H1 (cell line): ENCODE results near the gene NDUFA11. TPM values are rescaled to one million over a fixed set of nuclear protein-coding genes. Genes with fewer than 3 reads are reported as not detected.

ENCODE experiments used
- CTCF ChIA-PET: fragments of 300-600 bp; sonication (Branson Sonifier 250); formaldehyde crosslinking; loops from one replicate; lab custom pipeline; 2021; ENCODE audit not compliant: partially characterized antibody; lab: Charles Lee
- POLR2A ChIA-PET: fragments of 300-600 bp; sonication (Branson Sonifier 250); formaldehyde crosslinking; loops from one replicate; lab custom pipeline; 2021; ENCODE audit warnings: inconsistent platforms; ENCODE audit not compliant: partially characterized antibody; lab: Charles Lee
- DNase-seq, 2 experiments: peaks; one replicate each; pipeline versions ENCODE4 v3.0.0 to v3.0.0-alpha.2; 2010 to 2022; ENCODE audit warnings: low spot score in 2 of 2, low read depth in 1 of 2, mixed read lengths in 1 of 2
- FAIRE-seq: peaks from 2 replicates; lab custom pipeline; 2011; peaks lifted over from hg19 to GRCh38; lab: Jason Lieb, UNC
- H2AFZ ChIP-seq: 2 replicates; pipeline ENCODE4 v1.8.1; 2012; ENCODE audit warnings: low read length, inconsistent platforms
- H2AK5ac ChIP-seq: 2 replicates; pipeline ENCODE4 v1.6.1; 2013; ENCODE audit warnings: low read depth, low read length
- H2BK120ac ChIP-seq: replicated peaks from 2 replicates; pipeline ENCODE3; 2013; ENCODE audit warnings: low read depth, low read length, inconsistent platforms
- H2BK12ac ChIP-seq: 2 replicates; pipeline ENCODE4 v1.6.1; 2013; ENCODE audit warnings: low read depth, low read length
- H2BK15ac ChIP-seq: 2 replicates; pipeline ENCODE4 v1.6.1; 2013; ENCODE audit warnings: low read length
- H2BK20ac ChIP-seq: 2 replicates; pipeline ENCODE4 v1.6.1; 2013; ENCODE audit warnings: low read length
- H2BK5ac ChIP-seq: 2 replicates; pipeline ENCODE4 v1.6.1; 2013; ENCODE audit warnings: low read depth, low read length
- H3K14ac ChIP-seq: 2 replicates; pipeline ENCODE4 v1.6.1; 2013; ENCODE audit warnings: inconsistent platforms; ENCODE audit not compliant: insufficient read length
- H3K18ac ChIP-seq: 2 replicates; pipeline ENCODE4 v1.6.1; 2013; ENCODE audit warnings: low read length; ENCODE audit errors: extremely low read depth
- H3K23ac ChIP-seq: 2 replicates; pipeline ENCODE4 v1.6.1; 2013; ENCODE audit warnings: inconsistent platforms; ENCODE audit not compliant: insufficient read length
- H3K23me2 ChIP-seq: 2 replicates; pipeline ENCODE4 v1.6.1; 2013; ENCODE audit warnings: low read depth, low read length
- H3K27ac ChIP-seq: 2 replicates; pipeline ENCODE4 v1.6.1; 2011; ENCODE audit warnings: low read depth, low read length, inconsistent platforms
- H3K27me3 ChIP-seq, 4 experiments: replicated peaks in 1 of 4; 1 replicate in 1 of 4; 2 replicates in 3 of 4; pipeline versions ENCODE4 v1.6.1 to v1.8.1; 2011 to 2013; ENCODE audit warnings: low read length in 3 of 4, mild to moderate bottlenecking in 3 of 4, inconsistent platforms in 2 of 4, mixed read lengths in 2 of 4, moderate library complexity in 1 of 4; ENCODE audit not compliant: control insufficient read depth in 3 of 4, insufficient read depth in 3 of 4; ENCODE audit errors: extremely low read depth in 1 of 4
- H3K36me3 ChIP-seq, 4 experiments: 2 replicates each; pipeline versions ENCODE4 v1.6.1 to v1.8.1; 2011 to 2013; ENCODE audit warnings: mild to moderate bottlenecking in 4 of 4, low read length in 3 of 4, moderate library complexity in 2 of 4, control low read depth in 1 of 4, inconsistent platforms in 1 of 4; ENCODE audit not compliant: insufficient read depth in 4 of 4, control insufficient read depth in 2 of 4
- H3K4ac ChIP-seq: replicated peaks from 2 replicates; pipeline ENCODE3; 2013; ENCODE audit warnings: low read length, low read depth, mixed read lengths, inconsistent platforms; ENCODE audit not compliant: insufficient read length
- H3K4me1 ChIP-seq, 4 experiments: replicated peaks in 1 of 4; 1 replicate in 1 of 4; 2 replicates in 3 of 4; pipeline versions ENCODE4 v1.6.1 to v1.8.1; 2011 to 2013; ENCODE audit warnings: low read length in 3 of 4, inconsistent platforms in 2 of 4, mixed read lengths in 1 of 4; ENCODE audit not compliant: insufficient read depth in 4 of 4, control insufficient read depth in 3 of 4
- H3K4me2 ChIP-seq, 2 experiments: 2 replicates each; pipeline versions ENCODE4 v1.6.1 to v1.8.1; 2011 to 2013; ENCODE audit warnings: low read depth in 2 of 2, low read length in 2 of 2, control low read depth in 1 of 2, inconsistent platforms in 1 of 2, mild to moderate bottlenecking in 1 of 2; ENCODE audit not compliant: insufficient read depth in 1 of 2
- H3K4me3 ChIP-seq, 4 experiments: fragments of 200-600, 300-600 bp in 1 of 4; sonication (generic), shearing (Covaris generic), sonication (Bioruptor Twin) in 1 of 4; 2 replicates each; pipeline versions ENCODE4 v1.5.1 to v1.8.1; 2011 to 2016; ENCODE audit warnings: low read length in 4 of 4, low read depth in 3 of 4, control low read depth in 2 of 4, inconsistent platforms in 2 of 4, mild to moderate bottlenecking in 2 of 4, mixed read lengths in 1 of 4, moderate library complexity in 1 of 4; ENCODE audit not compliant: insufficient read depth in 2 of 4; ENCODE audit errors: extremely low read depth in 1 of 4
- H3K56ac ChIP-seq: replicated peaks from 2 replicates; pipeline ENCODE3; 2013; ENCODE audit warnings: low read depth, mild to moderate bottlenecking, mixed read lengths, low read length, inconsistent platforms; ENCODE audit not compliant: insufficient read length
- H3K79me1 ChIP-seq: 2 replicates; pipeline ENCODE4 v1.6.1; 2013; ENCODE audit warnings: low read depth, low read length, control low read depth
- H3K79me2 ChIP-seq, 2 experiments: 2 replicates each; pipeline versions ENCODE4 v1.6.1 to v1.8.1; 2012 to 2013; ENCODE audit warnings: low read length in 2 of 2, mild to moderate bottlenecking in 2 of 2, inconsistent platforms in 1 of 2; ENCODE audit not compliant: insufficient read depth in 2 of 2, control insufficient read depth in 1 of 2
- H3K9ac ChIP-seq, 4 experiments: replicated peaks in 1 of 4; 1 replicate in 1 of 4; 2 replicates in 3 of 4; pipeline versions ENCODE4 v1.6.1 to v1.8.1; 2011 to 2013; ENCODE audit warnings: low read depth in 3 of 4, low read length in 3 of 4, control low read depth in 2 of 4, mild to moderate bottlenecking in 2 of 4, moderate library complexity in 2 of 4, inconsistent platforms in 1 of 4; ENCODE audit errors: extremely low read depth in 1 of 4
- H3K9me3 ChIP-seq, 2 experiments: 2 replicates each; pipeline versions ENCODE4 v1.6.1 to v1.8.1; 2012 to 2013; ENCODE audit warnings: mild to moderate bottlenecking in 2 of 2, moderate library complexity in 2 of 2, control low read depth in 1 of 2, inconsistent platforms in 1 of 2, low read depth in 1 of 2, low read length in 1 of 2, mixed read lengths in 1 of 2; ENCODE audit not compliant: insufficient read depth in 2 of 2
- H4K20me1 ChIP-seq, 2 experiments: replicated peaks in 1 of 2; 2 replicates each; pipeline versions ENCODE3 to v1.8.1; 2011 to 2013; ENCODE audit warnings: inconsistent platforms in 2 of 2, low read length in 2 of 2, mild to moderate bottlenecking in 1 of 2; ENCODE audit not compliant: insufficient read depth in 2 of 2, control insufficient read depth in 1 of 2
- H4K5ac ChIP-seq: 2 replicates; pipeline ENCODE4 v1.6.1; 2013; ENCODE audit warnings: low read length, low read depth, mixed read lengths, inconsistent platforms; ENCODE audit not compliant: insufficient read length
- H4K8ac ChIP-seq: 2 replicates; pipeline ENCODE4 v1.8.0; 2013; ENCODE audit warnings: mild to moderate bottlenecking, moderate library complexity, low read length, inconsistent platforms; ENCODE audit not compliant: insufficient read depth; ENCODE audit errors: extremely low read depth
- H4K91ac ChIP-seq: replicated peaks from 2 replicates; pipeline ENCODE3; 2013; ENCODE audit warnings: low read length, mixed read lengths, inconsistent platforms; ENCODE audit not compliant: insufficient read length
- PHF8 ChIP-seq: fragments of 200-600 bp; sonication (generic); conservative IDR thresholded peaks from 2 replicates; pipeline ENCODE4 v1.7.1; 2012; ENCODE audit warnings: low read depth, mild to moderate bottlenecking, inconsistent platforms, low read length, moderate library complexity
- SAP30 ChIP-seq: fragments of 300-600 bp; sonication (generic); IDR thresholded peaks from 2 replicates; pipeline ENCODE4 v1.7.1; 2012; ENCODE audit warnings: low read length, moderate library complexity, mild to moderate bottlenecking, inconsistent platforms; ENCODE audit not compliant: insufficient read depth, insufficient replicate concordance
- SRF ChIP-seq: IDR thresholded peaks from 2 replicates; pipeline ENCODE4 v1.6.1; 2011; ENCODE audit warnings: mild to moderate bottlenecking, low read depth, low read length, moderate library complexity
- WGBS, 2 experiments: shearing (Covaris generic) in 1 of 2; methylation state at CpG; one replicate each; pipeline versions ENCODE4 v1.1.6 to v1.1.7; 2013 to 2015; ENCODE audit warnings: low lambda C conversion rate in 2 of 2, mixed read lengths in 2 of 2, inconsistent platforms in 1 of 2, low coverage in 1 of 2, missing lambda C conversion rate in 1 of 2; ENCODE audit not compliant: insufficient replicate concordance in 2 of 2, insufficient coverage in 1 of 2, insufficient read length in 1 of 2; ENCODE audit errors: extremely low coverage in 1 of 2, missing lambda C conversion rate in 1 of 2; 5-methylcytosine and 5-hydroxymethylcytosine counted together
- polyA plus RNA-seq, 7 experiments: library from polyadenylated mRNA; depleted of rRNA in 3 of 7; stranded (reverse) in 5 of 7; unstranded in 2 of 7; fragments of >200 nt in 5 of 7; fragments of 200-250 nt in 2 of 7; gene quantifications; 1 replicate in 5 of 7; 2 replicates in 1 of 7; 4 replicates in 1 of 7; pipeline versions ENCODE4 v1.2.1 to v1.2.3, GENCODE V29; 2011 to 2013; ENCODE audit warnings: missing spikeins in 2 of 7, mixed read lengths in 2 of 7
- total RNA-seq: library from RNA; stranded (reverse); fragmentation: NEBNext Ultra II Directional; extraction: Animal tissue kit (Norgen Biotek cat#: 25700); gene quantifications from 2 replicates; pipeline ENCODE4 v1.2.1, GENCODE V29; 2021
- TF ChIP-seq, protein P1 (sequence below): IDR thresholded peaks from 2 replicates; pipeline ENCODE4 v1.6.1; 2012; ENCODE audit warnings: inconsistent platforms

The NDUFA11 gene
- total and polyA plus RNA-seq, 2 of the 8 experiments (the other 6 are each of a cell fraction or from before 2014, with no cell fraction given) = 205 to 1,037 TPM

DNA sequence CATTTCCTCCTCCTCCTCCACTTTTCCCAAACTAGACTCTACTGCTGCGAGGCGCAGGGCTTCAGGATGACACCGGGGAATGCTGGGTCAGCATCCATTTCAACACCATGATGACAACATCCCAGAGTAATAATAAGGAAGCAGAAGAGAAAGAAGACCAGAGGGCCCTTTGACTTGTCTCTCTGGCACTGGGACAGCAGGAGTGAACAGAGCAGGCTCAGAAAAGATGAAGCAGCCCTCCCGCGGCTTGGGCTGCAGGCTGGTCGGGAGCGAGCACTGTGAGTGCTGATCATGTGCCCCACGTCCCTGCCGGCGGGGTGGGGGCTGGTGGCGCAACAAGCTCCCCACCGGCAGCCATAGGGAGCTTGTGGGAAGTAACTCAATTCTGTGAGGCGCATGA, 43.8 kb upstream of the NDUFA11 start:
- Histone ChIP-seq H4K5ac (no peak overlapping the region), H2AK5ac (no peak overlapping the region), H2BK20ac (no peak overlapping the region), H3K9ac (no peak overlapping the region), H2BK15ac (no peak overlapping the region), H2BK120ac (no peak overlapping the region), H4K91ac (no peak overlapping the region), H3K4me3 (no peak overlapping the region), H2BK12ac (no peak overlapping the region), H3K27ac (no peak overlapping the region), H3K27me3 (no peaks in the 10 kb centered on the region), H3K9me3 (no peaks in the 10 kb centered on the region), H3K56ac (no peak overlapping the region), H3K14ac (no peak overlapping the region), H3K4me2 (no peak overlapping the region), H3K18ac (no peak overlapping the region), H3K23me2 (no peaks in the 10 kb centered on the region), H3K4me1 (peaks cover 16 to 32% (median 27%) of the 10 kb centered on the region in 4 experiments), H3K4ac (no peak overlapping the region), H4K20me1 (peaks cover 44 to 54% of the 10 kb centered on the region in 2 experiments), H3K79me2 (peaks cover 0 to 87% of the 10 kb centered on the region in 2 experiments; a peak in 3 of 4 replicates), H3K23ac (no peak overlapping the region), H2AFZ (no peak overlapping the region), H2BK5ac (no peak overlapping the region; the same call in 1 of the 2 replicates), H3K36me3 (peaks cover 0 to 3% (median 0%) of the 10 kb centered on the region in 4 experiments; a peak in 2 of 8 replicates), H3K79me1 (peaks cover 29% of the 10 kb centered on the region), H4K8ac (no peak overlapping the region)
- TF ChIP-seq SRF (no peak), PHF8 (no peak), SAP30 (no peak)
- TF ChIP-seq, protein P1, sequence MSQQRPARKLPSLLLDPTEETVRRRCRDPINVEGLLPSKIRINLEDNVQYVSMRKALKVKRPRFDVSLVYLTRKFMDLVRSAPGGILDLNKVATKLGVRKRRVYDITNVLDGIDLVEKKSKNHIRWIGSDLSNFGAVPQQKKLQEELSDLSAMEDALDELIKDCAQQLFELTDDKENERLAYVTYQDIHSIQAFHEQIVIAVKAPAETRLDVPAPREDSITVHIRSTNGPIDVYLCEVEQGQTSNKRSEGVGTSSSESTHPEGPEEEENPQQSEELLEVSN = no peak
- 80% methylated on average over 13 of the region's 13 CpGs; no CpG with 5 or more reads in 1 of the 2 experiments for WGBS, 2 experiments
- ChIA-PET CTCF (interaction anchor here (0.8 to 5.0 kb wide), 10 partner anchors 11 to 75 kb away, joined by 3 to 21 read pairs (median 3); no protein-coding TSS in a partner anchor), POLR2A (interaction anchor here (1.1 kb wide), 1 partner anchor 9 kb away, joined by 3 read pairs; no protein-coding TSS in a partner anchor)
- no peak for DNase-seq
- FAIRE-seq = no peak
